Left colon (tissue), 2 donors: ENCODE measurements around the gene OPRL1. TPM values are rescaled to one million over a fixed set of nuclear protein-coding genes. Genes with fewer than 3 reads are reported as not detected.

Experiments
- ATAC-seq: fragments of 200-7000 bp; cut with Tn5 transposase; one replicate; pipeline ENCODE4 v1.9.1; 2020; ENCODE audit warnings: mild to moderate bottlenecking, moderate library complexity
- DNase-seq, 2 donors: peaks; one replicate each; pipeline ENCODE4 v3.0.0-alpha.2; 2020
- intact Hi-C, 2 donors: fragments of 100-400 bp; cut with DNase I in 1 of 2; cut with micrococcal nuclease in 1 of 2; formaldehyde crosslinking; loops; one replicate each; pipeline versions ENCODE4 v1.11.2 to v1.14.0; 2022; cut with DNase I, micrococcal nuclease
- total RNA-seq, 2 donors: library from RNA; stranded (reverse); fragmentation: NEBNext Ultra II Directional; extraction: Animal tissue kit (Norgen Biotek cat#: 25700); gene quantifications; one replicate each; pipeline ENCODE4 v1.2.1, GENCODE V29; 2021
- donor health status: DM: no; HTN: no; CAD: no.
- donor health status: DM: yes; HTN: yes; CAD: no.

OPRL1 gene
- total RNA-seq, 2 donors from 2014 or later = 0.15 to 0.17 TPM

DNA sequence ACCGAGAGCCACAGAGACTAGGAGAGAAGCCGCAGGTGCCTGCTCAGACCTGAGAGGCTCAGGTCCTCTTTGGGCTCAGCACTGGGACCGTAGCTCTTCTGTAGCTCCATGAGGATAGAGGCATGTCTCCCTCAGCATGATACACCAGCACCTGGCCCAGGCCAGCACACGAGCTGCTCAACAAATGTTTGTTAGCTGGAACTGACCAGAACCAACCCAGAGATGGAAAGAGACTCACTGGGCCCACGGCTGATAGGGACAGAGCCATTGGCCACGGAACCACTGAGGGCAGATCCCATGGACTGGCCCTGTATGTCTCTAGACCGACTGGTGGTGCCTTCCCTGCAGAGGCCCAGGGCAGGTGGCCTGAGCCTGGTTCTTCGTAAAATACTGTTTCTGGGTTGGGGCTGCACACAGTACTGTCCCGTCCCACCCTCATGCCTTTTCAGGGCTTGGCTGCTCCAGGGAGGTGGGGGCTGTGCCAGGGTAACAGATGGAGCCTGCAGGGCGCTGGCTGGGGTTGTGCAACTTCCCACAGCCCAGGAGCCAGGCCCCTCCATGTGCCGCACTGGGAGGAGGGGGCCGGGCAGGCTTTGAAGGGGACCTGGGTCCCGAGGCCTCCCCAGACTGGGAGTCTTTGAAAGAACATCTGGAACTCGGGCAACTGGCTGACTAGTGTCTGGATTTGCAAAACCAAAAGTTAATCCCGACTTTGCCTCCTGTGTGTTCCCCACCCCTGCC is 38.7 kb upstream of the OPRL1 start:
- intact Hi-C loops = no loop called here
- no peak for DNase-seq

DNA sequence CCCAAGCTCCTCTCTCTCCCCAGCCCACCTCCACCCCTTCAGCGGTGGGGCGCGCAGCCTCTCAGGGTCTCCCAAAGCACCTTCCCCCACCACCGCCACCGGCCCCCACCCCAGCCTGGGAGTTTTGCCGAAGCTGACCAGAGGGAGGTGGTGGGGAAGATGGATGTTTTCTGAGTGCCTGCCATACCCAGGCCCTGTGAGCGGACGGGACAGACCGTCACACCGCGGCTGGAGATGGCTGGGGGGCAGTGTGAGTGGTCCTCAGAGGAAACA is 38.2 kb upstream of the OPRL1 start:
- ATAC-seq = no peak
- DNase-seq = no peak
- intact Hi-C loops = no loop called here

More for the DNA sequence above, 38.7 kb upstream of the OPRL1 start:
- no peak for ATAC-seq

DNA sequence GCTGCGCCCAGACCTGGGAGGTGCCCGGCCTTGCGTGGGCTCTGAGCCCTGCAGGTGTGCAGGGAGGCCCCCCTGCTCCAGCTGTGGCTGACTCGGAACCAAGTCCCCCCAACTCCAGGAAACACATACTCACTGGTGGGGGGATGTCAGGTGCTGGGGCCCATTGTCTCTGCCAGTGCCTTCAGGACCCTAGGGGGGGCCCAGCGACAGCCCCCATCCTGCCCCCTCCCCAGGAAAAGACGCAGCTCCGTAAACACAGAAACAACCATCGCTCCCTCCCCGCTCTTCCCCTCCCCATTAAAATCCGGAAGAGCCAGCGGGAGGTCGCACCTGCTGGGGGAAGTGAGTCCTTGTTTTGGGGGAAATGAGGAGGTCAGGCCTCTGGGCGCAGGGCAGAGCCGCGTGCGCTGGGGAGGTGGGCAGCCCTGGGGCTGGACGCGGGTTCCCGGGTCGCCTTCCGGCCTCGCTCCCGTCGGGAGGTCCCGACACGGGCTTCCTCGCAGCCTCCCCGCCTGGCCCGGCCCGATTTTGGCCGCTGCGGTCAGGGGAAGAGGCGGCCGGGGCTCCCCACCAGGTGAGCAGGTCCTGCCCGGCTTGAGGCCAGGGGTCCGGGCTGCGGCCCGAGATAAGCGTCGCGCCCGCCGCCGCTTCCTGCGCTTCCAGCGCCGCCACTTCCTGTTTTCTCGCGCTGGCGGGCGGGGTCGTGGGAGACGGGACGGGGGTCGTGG is 37.7 kb upstream of the OPRL1 start:
- ATAC-seq (no peak), DNase-seq (no peak)
- intact Hi-C loops = no loop called here

DNA sequence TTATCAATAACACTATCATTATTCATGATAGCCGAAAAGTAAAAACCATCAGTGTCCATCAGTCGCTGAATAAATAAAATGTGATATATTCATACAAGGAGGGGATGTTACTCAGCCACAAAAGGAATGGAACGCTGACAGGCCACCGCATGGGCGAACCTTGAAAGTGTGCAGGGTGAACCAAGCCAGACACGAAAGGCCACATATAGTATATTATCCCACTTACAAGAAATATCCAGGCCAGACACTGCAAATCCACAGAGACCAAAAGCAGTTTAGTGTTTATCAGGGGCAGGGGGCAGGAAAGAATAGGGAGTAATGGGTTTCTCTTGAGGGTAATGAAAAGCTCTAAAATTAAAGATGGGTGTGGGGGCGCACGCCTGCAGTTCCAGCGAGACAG is 36.1 kb upstream of the OPRL1 start:
- DNase-seq = no peak
- no peak for ATAC-seq
- intact Hi-C loops = no loop called here

DNA sequence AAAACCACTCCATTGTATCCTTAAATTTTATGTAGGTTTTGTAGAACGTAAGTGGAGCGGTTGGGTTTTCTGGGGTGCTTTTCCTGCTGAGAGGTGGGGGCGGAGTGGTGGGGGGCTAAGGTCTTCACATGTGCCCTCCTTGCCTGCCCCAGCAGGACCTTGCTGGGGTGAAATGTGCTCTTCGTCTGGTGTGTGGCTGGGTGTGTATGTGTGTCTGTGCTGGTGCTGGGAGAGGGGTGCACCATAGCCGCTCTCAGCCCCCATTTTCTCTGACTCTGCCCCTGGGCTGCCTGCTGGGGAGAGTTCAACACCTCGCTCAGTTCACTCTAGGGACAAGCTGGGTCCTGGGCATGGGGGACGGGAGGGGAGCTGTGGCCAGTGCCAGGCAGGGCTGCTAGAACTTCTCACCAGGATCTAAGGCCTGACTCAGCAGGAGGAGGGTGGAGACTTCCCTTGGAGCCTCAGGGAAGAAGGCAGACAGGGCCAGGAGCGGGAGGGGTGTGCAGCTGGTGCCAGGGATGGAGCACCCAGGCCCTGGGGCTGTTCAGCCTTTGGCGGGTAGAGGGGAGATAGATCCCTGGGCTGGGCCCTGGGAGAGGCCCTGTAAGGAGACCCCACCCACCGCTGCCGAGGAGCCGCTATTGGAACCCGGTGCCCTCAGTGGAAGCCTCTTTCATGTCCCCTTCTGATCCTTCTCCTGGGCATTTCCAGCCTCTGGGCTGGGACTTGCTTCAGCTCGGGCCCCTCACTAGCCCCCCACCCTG is 35.2 kb upstream of the OPRL1 start:
- DNase-seq = no peak
- intact Hi-C loops = no loop called here
- peak; percentile 18 for ATAC-seq

DNA sequence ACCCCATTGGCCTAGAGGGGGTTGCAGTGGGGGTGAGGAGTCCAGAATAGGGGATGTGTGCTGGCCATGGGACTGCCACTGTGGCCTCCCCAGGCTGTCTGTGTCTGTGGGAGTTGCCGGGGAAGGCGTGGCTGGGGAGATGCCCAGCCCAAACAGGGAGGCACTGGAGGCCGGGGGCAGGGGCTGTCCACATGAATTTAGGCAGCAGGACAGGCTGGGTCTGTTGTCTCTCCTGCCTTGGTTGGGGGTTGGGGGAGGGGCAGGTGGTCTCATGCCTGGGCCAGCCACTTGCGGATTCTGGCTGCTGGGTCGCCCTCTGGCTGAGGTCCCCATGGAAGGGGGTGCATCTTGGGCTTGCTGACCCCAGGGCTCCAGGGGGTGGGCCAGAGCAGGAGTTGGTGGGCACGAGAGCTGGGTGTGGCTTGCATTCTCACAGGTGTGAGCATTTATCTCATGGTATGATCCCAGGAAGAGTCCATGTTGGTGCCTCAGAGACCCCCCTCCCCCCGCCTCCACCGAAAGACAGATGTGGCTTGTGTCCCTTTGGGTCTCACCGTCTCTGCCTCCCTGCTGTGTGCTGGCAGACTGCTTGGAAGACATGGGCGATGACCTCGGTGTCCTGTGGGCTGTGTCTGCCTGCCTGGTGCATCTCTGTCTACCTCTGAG is 34.4 kb upstream of the OPRL1 start:
- ATAC-seq (no peak), DNase-seq (no peak)
- intact Hi-C loops = no loop called here

DNA sequence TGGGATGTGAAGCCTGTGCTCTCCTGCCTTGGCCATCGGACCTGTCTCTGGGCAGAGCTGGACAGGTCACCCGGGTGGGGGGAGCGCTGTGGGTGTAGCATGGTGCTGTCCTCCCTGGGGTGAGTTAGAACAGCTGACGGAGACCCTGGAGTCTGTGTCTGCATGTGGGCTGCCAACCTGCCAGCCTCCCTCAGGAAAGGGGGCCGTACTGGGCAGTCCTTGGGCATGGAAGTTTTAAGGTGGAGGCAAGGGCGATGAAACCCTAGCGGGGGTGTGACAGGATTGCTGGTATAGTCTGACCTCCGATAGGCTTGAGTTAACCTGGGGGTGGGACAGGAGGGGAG is 32.9 kb upstream of the OPRL1 start:
- intact Hi-C loops = no loop called here
- ATAC-seq (no peak), DNase-seq (no peak)

DNA sequence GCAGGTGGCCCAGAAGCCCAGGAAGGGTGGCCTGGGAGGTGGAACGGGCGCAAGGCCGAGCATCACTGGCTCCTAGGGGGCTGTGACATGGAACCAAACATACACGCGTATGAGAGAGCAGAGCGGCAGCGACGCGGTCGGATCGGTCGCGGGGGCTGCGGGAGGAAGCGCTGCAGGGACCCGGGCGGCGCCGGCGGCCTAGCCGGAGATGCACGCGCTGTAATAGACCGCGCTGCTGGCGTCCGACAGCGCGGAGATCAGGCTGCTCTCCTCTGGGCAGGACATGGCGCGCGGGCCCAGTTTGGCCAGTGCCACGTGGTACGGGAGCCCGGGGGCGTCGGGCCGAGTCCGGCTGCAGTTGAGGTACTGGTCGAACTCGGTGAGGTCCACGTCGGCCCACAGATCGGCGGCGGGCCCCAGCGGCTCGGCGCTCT is 31.9 kb upstream of the OPRL1 start:
- intact Hi-C loops = no loop called here
- no peak for DNase-seq

DNA sequence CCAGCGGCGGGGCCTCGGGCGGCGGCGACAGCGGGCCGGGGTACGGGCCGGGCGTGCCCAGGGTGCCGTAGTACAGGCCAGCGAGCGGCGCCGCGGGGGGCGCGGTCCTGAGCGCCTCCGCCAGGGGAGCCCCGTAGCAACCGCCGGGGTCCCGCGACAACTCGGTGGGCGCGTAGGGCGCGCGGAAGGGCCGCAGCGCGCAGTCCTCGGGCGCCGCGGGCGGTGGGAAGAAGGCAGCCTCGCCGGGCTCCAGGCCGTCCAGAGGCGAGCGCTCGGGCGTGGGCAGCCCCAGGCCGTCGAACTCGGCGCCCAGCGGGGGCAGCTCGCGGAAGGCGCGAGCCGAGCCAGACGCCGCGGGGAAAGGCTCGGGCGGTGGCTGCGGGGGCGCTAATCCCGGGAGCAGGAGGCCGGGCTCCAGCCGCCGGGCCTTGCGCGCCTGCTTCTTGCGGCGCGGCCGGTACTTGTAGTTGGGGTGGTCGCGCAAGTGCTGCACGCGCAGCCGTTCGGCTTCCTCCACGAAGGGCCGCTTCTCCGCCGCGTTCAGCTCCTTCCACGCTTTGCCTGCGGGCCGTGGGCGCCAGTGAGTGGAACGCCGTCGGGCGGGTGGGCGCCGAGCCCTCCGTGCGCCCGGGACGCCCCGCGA is 31.4 kb upstream of the OPRL1 start:
- DNase-seq (no peak), ATAC-seq (no peak)
- intact Hi-C loops = no loop called here

More for the DNA sequence above, 31.9 kb upstream of the OPRL1 start:
- ATAC-seq = no peak

DNA sequence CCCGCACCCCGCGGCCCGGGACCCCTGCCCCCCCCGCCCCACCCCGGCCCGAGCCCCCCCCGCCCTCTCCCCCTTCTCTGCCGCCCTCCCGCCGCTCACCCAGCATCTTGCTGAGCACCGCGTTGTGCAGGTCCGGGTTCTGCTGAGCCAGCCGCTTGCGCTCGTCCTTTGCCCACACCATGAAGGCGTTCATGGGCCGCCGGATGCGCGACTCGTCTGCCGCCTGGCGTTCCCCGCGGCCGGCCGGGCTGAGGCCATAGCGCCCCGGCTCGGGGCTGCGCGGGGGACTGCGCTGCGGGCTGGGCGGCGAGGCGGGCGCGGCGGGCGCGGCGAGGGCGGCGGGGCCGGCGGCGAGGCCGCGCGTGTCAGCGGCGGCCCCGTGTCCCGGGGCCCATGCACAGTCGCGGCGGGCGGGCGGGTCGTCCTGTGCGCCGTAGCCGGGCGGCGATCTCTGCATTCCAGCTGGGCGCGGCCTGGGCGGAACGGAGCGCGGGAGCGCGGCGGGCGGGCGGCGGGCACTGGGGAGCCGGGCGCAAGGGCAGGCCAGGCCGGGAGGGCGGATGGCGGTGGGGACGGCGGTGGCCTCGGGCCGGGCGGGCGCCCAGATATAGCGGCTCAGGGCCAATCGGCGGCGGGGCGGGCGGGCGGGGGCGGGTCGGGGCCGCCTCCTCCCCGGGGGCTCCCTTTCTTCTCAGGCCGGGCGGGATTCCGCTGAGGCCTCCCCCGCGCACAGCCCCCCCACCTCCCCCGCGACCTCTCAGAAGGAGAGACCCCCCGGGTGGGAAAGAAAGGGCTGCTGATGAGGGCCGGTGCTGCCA is 30.6 kb upstream of the OPRL1 start, which contains the start of gene SOX18:
Gene SOX18, minus strand, starts transcription at position 580 of the 818 bp plus-strand sequence. Its CDS starts 123 bp downstream, at position 457.
- DNase-seq = no peak
- peak; percentile 34 for ATAC-seq
- intact Hi-C loops = no loop called here

DNA sequence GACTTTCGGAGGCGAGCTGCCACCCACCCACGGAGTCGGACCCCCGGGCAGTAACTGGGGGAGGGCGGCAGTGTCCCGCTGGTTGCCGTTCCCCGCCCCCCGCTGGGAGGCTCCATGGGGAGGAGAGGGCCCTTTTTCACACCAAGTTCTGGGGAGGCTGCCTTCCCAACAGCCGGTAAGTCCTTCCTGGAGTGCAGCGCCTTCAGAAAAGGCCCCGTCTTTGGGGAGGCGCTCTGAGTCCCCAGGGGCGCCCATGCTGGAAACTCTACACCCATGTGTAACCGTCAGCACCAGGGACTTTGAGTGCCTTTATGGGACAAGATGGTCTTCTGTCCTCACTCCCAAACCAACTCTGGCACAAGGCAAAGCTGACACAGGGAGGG is 30.0 kb upstream of the OPRL1 start:
- DNase-seq (no peak), ATAC-seq (no peak)
- intact Hi-C loops = no loop called here

DNA sequence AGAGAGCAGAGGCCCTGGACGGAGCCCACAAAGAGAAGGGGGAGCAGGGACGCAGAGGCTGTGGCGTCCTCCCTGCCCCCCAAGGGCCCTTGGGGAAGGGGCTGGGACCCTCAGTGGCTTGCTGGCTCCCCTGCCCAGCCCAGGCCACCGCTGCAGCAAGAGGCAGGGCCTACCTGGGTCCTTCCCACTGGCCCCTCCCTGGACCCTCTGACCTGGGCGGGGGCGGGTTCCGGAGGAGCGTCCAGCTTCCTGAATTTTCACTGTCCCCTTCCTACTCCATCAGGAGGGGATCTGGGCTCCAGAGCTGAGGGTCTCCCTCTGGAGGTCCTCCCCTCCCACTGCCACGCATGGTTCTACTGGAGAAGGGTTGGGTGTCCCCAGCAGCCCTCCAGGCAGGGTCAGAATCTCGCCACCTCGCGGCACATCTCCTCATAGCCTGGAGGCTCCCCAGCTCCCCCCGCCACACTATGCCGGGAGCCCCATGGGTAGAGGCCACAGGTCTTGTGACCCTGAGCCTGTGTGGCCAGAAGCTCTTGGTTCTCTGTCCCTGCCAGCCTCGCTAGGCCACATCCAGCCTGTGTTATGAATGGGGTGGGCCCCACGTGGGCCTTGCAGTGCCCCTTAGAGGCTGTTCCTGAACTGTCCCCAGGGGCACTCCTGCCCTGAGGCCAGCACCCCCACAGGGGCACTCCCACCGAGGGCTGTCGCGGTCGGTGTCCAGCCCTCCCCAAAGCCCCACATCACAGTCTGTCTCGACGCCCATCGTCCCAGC is 29.4 kb upstream of the OPRL1 start:
- ATAC-seq (no peak), DNase-seq (no peak)
- intact Hi-C loops = no loop called here

DNA sequence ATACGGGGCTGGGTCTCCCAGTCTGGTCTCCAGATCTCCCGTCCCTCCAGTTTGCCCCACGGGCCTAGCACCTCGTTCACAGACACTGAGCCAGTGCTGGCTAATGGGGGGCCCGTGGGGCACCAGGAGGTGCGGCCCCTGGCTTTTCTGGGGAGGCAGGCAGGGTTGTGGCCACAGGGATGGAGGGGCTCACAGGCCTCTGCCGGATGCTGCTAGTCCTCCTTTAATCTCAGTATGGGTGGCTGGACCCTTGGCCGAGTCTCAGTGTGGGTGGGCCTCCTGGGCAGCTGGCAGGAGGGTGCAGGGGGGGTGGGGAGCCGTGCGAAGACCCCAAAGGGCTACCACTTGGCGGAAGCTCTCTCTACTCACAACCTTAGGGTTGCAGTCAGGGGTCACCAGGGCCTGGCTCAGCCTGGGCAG is 28.8 kb upstream of the OPRL1 start:
- DNase-seq (no peak), ATAC-seq (no peak)
- intact Hi-C loops = no loop called here

DNA sequence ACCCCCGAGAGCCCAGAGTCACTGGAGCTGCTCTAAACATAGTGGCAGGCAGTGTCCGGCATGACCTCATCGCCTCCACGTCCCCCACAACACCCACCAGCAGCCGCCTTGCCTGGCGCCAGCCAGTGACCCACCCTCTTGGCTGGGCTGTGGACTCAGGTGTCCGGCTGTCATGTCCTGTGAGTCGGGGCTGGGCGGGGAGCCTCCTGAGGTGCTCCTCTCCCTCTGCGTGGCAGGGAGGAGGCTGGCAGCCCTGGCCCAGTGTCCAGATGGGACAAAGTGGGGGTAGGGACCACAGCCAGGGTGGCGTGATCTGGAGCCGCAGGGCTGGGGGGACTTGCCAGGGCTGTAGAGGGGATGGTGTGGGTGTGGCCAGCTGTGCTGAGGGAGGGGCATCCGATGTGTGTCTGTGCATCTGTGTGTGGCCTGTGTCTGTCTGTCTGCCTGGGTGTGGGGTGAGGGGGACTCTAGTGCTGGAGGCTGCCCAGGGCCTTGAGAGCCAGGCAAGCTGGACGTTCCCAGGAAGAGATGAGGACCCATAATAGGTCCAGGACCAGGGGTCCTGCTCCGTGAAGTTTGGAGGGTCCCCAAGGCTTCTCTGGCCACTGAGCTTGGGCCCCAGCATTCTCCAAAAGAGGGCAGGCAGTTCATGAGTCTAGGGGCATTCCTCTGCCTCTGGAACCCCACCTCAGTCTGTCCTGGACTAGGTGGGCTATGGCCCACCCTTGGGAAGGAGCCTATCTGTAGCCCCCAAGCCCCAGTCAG is 28.1 kb upstream of the OPRL1 start:
- DNase-seq = no peak
- ATAC-seq = no peak
- intact Hi-C loops = no loop called here

DNA sequence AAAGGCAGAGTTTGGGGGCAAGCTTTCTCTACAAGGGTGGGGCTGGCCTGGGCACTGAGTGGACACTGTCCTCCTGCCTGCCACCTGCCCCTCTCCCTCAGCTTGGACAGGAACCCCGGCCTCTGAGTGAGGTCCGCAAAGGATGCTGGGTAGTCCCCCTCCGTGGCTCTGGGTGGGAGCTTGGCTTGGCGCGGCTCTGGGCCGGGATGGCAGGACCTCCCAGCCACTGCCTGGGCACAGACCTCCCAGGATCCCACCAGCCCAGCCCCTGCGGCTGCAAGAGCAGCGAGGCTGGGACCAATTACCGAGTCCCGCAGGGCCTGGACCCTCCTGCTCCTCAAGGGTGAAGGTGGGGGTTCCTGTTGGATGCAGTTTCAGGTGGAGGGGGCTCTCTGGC is 27.6 kb upstream of the OPRL1 start:
- intact Hi-C loops = no loop called here
- no peak for ATAC-seq

DNA sequence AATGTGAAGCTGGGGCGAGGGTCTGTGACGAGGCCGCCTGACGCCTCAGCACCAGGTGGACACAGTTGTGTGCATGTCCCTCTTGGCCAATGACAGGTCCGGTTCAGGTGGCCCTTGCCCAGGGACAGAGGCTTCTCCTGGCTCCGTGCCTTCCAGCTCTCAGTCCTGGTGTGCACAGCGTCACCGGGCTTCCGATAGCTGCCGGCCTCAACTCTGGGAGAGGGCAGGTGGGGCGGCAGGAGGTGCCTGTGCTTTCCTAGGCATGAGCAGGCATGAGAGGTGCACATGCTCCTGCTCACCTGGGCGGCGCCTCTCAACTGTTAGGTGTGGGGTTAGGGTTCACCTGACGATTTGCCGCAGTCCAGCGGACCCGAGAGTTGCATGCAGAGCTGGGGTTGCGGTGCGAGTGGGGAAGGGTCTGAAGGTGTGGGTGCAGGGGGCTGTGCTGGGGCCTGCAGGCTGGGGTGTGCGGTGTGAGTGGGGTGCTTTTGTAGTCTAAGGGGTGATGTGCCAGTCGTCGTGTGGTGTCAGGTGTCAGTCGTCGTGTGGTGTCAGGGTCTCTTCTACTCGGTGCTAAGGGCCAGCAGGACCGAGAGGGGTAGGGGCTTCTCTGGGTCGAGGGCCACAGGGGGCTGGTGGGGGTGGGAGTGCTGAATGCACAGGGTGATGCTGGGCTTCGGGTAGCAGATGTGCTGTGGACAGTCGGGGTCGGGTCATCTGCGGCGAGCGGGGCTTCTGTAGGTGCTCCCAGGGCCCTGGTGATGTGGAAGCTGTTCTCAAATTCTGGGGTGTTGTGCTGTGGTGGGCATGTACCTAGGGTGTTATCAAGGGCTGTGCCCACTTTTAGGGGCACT is 26.7 kb upstream of the OPRL1 start:
- ATAC-seq (no peak), DNase-seq (no peak)
- intact Hi-C loops = no loop called here

More for the DNA sequence above, 27.6 kb upstream of the OPRL1 start:
- no peak for DNase-seq
